DMS79 treated with DMSO at 0.1 percent for 48 hours (cell line): ENCODE data around the gene TAF4.
A peak's percentile ranks its signal among the peaks of the same experiment; 100 is the strongest.

ENCODE experiments used
- DNase-seq: peaks from one replicate; lab custom pipeline; 2025; lab: John Stamatoyannopoulos, UW

TAF4 gene

DNA sequence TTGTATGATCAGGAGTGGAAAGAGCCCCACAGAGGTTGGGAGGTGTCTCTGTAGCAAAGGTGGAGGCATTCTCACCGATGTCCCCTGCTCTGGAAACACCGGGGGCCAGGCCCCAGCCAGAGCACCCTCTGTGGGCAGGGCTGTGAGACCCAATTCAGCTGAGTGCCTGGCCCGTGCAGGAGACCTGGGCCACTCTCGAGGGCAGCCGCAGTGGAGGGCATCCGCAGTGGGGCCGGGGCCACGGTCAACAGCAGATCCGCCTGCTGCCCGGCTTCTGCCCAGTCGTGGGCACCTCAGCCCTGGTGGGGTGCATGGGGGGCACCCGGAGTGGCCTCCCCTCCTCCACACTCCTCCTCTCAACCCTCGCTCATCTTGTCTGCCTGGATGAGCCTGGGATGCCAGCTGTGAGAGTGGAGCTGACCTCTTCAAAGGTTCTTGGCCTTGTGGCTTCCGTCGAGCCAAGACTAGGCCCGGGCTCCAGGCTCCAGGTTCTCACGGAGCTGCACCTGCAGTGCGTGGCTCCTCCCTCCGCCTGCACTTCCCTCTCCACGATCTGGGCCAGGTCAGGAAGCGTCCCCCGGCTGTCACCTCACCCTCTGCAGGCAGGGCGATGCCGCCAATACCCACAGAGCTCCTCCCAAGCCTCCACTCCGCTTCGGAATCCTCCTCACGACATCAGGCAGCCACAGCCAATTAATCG, 134.8 kb downstream of the TAF4 start:
- no peak for DNase-seq

DNA sequence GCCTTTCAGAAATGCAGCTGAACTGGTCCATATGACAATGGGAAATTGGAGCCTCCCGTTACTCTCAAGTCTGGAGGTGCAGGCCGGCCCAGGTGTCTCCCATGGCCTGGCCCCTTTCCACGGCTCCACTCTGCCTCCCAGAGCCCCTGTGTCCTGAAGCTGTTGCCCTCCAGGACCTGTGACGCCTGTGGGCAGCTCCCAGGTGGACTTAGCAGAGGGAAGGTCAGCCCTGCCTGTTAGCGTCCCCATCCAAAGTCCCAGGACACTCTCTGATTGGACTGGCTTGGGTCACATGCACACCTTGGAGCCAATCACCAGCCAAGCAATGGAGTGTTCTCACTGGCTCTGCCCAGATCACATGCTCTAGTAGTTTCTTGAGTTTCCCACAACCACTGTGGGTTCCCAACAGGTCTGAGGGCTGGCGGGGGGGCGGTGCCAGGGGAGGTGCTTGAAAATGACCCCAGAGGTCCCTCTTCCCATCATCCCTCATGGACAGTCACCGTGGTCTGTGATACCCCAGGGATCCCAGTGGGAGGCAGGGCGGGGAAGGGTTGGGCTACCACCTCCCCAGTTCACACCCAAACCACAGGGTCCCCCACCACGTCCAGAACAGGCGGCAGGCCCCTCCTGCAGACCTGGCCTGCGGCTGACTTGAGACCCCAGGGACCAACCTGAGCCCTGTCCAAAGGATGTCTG, 135.6 kb downstream of the TAF4 start:
- no peak for DNase-seq

DNA sequence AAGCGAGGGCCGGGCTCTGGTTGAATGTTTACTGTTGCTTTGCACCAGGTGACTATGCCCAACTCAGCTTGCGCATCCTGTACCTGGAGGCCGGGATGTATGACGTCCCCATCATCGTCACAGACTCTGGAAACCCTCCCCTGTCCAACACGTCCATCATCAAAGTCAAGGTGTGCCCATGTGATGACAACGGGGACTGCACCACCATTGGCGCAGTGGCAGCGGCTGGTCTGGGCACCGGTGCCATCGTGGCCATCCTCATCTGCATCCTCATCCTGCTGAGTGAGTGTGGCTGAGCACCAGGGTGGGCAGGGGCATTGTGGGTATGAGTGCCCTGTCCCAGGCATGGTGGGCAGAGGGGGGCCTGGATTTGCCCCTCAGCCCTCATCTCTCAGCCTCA, 136.1 kb downstream of the TAF4 start:
- no peak for DNase-seq

DNA sequence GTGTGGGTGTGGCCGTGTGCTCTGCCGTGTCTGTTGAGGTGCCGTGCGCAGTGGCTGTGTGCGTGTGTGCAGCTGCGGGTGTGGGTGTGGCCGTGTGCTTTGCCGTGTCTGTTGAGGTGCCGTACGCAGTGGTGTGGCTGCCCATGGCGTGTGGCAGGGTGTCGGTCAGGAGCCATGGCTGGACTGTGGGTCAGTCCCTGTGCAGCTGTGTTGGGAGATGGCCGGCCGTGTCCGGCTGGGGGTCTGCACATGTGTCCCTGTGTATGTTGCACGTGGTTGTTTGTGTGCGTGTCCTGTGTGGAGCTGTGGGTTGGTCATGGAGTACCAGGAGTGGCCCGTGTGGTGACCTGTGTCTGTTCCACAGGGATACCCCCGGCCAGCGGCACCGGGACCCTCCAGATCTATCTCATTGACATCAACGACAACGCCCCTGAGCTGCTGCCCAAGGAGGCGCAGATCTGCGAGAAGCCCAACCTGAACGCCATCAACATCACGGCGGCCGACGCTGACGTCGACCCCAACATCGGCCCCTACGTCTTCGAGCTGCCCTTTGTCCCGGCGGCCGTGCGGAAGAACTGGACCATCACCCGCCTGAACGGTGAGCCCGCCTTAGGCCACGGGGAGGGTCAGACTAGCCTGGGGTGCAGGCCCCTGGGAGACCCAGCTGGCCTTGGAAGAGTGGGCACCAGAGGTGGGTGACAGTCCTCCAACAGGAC, 137.7 kb downstream of the TAF4 start:
- DNase-seq, result no peak

DNA sequence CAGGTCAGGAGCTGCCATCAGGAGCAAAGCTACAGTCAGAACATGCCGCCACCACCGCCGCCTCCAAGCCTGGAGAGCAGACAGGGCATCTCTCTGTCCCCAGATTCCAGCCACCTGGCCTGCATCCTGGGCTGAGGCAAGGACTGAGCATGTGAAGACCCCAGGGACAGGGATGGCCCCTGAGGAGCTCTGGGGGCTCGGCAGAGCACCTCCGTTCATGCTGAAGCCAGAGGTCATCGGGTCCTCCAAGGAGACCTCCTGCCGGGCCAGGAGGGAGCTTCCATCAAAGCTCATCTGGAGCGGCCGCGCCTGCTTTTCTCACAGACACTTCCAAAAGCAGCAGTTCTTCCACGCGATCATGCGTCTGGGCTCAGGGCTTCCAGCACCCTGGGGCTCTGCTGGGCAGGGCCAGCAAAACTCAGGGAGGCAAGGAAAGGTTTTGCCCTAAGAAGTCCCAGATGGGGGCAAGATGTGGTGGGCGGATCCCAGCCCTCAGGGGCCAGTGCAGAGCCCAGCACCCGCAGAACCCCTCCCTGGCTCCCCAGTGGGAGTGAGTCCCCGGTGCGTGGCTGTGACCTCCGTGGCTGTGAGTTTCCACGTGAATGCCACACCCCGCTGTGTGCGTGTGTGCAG, 138.4 kb downstream of the TAF4 start:
- DNase-seq, result no peak

DNA sequence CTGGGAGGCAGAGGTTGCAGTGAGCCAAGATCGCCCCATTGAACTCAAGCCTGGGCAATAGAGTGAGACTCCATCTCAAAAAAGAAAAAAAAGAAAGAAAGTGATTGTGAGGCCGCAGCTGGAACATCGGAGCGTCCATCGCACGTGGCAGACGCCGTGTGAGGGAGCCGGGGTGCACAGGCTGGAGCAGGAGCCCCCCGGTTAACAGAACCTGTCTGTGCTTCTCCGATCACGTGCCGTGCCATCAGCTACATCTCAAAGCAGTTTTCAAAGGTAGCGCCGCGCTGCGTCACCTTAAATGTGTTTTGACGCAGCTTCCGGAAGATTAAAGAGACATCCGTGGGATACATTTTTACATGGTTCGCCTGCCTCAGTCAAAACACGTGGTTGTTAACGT, 138.9 kb downstream of the TAF4 start:
- no peak for DNase-seq

DNA sequence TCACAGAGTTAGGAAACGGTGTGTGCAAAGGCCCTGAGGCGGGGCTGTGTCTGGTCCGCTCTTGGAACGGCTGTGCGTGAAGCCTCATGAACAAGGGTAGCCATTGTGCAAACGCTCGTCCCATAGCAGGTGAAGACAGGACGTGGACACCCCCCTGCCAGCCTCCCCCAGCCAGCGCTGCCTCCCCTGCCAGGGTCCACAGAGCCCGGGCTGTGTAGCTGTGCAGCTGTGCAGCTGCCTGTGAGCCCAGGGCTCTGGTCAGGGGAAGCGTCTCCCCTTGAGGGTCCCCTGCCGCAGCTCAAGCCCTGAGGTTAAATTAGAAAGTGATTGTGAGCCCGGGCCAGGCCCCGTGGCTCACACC, 139.4 kb downstream of the TAF4 start:
- DNase-seq, result no peak

DNA sequence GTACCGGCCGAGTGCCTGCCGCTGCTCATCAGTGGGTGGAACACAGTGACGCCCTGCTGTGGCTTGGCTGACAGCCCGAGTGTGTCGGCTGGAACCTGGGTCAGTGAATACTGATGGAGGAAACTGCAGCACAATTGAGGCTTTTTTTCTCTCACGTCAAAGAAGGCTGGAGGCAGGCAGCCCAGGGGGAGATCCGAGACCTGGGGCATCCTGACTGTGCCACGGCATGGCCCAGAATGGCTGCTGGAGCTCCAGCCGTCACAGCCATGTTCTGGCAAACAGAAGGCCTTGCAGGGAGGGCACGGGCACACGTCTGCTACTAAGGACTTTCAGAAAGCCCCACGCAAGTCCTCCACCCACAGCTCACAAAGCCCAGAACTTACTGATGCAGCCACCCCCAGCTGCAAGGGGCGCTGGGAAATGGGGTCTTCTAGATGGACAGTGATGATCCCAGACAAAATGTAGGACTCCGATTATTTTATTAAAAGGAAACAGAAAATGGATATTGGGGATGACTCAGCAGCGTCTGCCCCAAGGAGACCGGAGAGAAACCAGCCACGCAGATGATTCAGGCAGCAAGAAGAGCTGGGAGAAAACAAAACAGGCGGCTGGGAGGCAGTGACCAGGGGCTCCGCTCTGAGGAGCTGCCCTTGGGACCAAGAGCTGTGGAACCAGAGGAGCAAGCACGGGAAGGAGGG, 140.0 kb downstream of the TAF4 start:
- peak; percentile 25 for DNase-seq

DNA sequence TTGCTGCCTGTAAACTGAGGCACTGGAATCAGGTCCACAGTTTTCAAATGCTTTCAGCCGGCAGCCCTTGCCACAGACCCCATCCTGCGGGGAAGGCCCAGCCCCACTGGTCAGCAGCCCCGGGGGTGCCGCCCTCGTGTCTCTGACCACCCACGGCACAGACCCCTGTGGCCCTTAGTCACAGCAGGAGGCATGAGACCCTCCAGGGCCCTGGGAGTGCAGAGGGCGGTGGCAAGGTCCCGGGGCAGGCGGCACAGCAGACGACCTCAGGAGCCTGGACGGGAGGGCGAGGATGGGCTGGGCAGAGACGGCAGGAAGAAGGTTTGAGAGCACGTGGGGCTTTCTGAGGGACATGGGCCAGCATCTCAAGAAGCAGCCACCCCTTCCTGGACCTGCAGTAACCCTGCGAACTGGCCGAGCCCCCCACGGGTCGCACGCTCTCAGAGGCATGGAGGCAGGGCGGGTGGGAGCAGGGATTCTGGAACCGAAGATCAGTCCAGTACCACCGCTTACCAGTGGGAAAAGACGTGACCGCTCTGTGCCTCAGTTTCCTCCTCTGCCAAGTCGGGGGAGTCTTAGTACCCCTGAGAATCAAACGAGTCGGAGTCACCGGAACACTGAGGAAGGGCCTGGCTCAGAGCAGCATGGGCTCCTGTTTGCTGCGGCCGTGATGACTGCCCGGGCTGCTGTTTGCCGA, 140.7 kb downstream of the TAF4 start:
- no peak for DNase-seq
